Measurements from ENCODE around the gene TMEM219. TPM values are rescaled to one million over a fixed set of nuclear protein-coding genes. Genes with fewer than 3 reads are reported as not detected.

The TMEM219 gene
- polyA plus RNA-seq, 1 donor: 62.2 TPM

DNA sequence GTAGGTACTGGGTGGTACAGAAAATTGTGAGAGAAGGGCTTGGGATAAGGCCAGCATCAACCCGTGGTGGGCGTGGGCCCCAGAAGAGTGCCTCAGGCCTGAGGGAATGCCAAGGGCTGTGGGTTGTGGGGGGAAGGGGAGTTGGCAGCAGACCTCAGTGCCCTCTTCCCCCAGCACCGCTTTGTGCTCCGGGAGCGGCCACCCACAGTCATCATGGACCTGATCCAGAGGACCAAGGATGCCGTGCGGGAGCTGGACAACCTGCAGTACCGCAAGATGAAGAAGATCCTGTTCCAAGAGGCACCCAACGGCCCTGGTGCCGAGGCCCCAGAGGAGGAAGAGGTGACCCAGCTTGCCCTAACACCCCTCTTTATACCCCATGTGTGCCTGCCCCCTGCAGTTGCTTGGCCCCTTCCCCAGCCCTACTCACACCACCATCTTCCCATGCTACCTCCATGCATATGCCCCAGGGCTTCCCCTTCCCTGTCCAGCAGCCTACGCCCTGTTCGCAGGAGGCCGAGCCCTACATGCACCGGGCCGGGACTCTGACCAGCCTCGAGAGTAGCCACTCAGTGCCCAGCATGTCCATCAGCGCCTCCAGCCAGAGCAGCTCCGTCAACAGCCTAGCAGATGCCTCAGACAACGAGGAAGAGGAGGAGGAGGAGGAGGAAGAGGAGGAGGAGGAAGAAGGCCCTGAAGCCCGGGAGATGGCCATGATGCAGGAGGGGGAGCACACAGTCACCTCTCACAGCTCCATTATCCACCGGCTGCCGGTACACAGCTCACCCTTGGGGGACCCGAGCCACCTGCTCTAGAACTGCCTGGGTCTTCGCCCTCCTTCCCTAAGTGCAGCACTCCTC, 20.9 kb downstream of the TMEM219 start:
- DNase-seq (ENCODE audit: low read depth): no peak

DNA sequence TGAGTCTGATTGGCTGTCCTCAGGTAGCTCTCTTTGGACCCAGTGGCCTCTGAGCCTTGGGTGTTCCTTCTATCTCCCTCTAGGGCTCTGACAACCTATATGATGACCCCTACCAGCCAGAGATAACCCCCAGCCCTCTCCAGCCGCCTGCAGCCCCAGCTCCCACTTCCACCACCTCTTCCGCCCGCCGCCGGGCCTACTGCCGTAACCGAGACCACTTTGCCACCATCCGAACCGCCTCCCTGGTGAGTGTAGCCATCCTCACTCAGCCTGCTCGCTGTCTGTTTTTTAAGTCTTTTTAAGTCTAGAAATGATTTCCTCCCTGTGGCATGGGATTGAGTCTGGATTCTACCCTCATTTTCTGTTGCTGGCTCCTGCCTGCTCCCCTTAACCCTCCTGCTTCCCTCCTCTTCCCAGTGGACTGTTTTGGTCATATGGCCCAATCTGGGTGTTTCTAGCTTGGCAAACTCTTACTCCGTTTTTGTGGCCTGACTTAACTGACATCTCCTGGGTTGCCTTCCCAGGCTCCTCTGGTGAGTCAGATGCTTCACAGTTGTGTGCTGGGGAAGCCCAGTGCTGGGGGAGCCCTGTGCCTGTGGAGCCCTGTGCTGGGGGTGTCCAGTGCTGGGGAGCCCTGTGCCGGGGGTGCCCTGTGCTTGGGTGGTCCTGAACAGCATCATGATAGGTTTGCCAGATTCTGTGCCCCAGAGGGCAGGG, 21.7 kb downstream of the TMEM219 start:
- no peak for DNase-seq (ENCODE audit: low read depth)

DNA sequence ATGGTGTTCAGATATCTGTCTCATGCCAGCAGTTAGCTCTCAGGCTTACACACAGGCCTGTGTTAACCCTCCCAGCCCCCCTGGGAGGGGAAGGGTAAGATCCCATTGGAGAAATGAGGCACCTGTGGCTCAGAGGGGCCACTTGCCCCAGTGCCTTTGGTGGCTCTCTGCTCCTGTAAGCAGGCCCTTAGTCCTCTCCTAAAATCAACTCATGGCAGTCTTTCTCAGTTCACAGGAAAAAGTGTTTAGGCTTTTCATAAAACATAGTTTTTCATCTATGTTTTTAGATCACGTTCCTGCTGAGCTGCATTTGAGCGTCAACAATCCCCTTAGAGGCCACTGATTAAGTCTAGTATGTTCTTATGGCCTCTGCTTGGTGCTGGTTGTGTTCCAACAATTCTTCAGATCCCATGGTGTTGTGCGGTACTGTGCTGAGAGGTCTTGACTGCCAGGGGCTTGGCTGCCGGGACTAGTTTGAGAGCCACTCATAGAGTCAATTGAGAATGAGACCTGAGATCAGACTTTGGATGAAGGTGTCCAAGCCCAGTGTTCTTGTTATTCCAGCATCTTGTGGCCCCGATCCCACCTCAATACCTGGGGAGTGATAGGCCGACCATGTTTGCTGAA, 22.4 kb downstream of the TMEM219 start:
- no peak for DNase-seq (ENCODE audit: low read depth)

DNA sequence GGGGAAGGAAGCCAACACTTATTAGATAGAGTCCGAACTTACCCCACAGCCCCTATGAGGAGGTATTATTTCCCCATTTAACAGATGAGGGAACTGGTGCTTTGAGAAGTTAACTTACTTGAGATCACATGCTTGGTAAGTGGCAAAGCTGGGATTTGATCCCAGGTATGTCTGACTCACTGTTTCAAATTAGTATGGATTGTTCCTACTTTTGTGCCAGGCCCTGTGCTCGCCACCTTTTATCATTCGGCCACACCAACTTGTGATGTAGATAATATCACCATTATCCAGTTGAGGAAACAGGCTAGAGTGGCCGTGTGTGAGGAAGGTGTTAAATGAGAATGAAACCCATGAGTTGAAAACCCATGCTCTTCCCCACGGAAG, 22.9 kb downstream of the TMEM219 start:
- no peak for DNase-seq (ENCODE audit: low read depth)

DNA sequence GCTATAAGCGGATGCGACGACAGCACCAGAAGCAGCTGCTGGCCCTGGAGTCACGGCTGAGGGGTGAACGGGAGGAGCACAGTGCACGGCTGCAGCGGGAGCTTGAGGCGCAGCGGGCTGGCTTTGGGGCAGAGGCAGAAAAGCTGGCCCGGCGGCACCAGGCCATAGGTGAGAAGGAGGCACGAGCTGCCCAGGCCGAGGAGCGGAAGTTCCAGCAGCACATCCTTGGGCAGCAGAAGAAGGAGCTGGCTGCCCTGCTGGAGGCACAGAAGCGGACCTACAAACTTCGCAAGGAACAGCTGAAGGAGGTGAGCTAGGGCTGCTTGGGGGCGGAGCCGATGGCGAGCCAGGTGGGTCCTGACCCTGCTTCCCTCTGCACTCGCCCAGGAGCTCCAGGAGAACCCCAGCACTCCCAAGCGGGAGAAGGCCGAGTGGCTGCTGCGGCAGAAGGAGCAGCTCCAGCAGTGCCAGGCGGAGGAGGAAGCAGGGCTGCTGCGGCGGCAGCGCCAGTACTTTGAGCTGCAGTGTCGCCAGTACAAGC, 23.5 kb downstream of the TMEM219 start:
- DNase-seq (ENCODE audit: low read depth): no peak

DNA sequence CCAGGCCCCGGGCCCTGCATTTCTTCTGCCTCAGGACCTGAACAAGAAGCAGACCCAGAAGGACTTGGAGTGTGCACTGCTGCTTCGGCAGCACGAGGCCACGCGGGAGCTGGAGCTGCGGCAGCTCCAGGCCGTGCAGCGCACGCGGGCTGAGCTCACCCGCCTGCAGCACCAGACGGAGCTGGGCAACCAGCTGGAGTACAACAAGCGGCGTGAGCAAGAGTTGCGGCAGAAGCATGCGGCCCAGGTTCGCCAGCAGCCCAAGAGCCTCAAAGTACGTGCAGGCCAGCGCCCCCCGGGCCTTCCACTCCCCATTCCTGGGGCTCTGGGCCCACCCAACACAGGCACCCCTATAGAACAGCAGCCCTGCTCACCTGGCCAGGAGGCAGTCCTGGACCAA, 24.4 kb downstream of the TMEM219 start:
- DNase-seq (ENCODE audit: low read depth): no peak

DNA sequence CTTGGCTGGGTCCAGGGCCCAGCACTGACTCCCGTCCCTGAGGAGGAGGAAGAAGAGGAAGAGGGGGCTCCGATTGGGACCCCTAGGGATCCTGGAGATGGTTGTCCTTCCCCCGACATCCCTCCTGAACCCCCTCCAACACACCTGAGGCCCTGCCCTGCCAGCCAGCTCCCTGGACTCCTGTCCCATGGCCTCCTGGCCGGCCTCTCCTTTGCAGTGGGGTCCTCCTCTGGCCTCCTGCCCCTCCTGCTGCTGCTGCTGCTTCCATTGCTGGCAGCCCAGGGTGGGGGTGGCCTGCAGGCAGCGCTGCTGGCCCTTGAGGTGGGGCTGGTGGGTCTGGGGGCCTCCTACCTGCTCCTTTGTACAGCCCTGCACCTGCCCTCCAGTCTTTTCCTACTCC, 25.1 kb downstream of the TMEM219 start:
- no peak for DNase-seq (ENCODE audit: low read depth)

DNA sequence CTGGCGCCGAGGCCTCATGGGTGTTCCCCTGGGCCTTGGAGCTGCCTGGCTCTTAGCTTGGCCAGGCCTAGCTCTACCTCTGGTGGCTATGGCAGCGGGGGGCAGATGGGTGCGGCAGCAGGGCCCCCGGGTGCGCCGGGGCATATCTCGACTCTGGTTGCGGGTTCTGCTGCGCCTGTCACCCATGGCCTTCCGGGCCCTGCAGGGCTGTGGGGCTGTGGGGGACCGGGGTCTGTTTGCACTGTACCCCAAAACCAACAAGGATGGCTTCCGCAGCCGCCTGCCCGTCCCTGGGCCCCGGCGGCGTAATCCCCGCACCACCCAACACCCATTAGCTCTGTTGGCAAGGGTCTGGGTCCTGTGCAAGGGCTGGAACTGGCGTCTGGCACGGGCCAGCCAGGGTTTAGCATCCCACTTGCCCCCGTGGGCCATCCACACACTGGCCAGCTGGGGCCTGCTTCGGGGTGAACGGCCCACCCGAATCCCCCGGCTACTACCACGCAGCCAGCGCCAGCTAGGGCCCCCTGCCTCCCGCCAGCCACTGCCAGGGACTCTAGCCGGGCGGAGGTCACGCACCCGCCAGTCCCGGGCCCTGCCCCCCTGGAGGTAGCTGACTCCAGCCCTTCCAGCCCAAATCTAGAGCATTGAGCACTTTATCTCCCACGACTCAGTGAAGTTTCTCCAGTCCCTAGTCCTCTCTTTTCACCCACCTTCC, 25.6 kb downstream of the TMEM219 start:
- no peak for DNase-seq (ENCODE audit: low read depth)

DNA sequence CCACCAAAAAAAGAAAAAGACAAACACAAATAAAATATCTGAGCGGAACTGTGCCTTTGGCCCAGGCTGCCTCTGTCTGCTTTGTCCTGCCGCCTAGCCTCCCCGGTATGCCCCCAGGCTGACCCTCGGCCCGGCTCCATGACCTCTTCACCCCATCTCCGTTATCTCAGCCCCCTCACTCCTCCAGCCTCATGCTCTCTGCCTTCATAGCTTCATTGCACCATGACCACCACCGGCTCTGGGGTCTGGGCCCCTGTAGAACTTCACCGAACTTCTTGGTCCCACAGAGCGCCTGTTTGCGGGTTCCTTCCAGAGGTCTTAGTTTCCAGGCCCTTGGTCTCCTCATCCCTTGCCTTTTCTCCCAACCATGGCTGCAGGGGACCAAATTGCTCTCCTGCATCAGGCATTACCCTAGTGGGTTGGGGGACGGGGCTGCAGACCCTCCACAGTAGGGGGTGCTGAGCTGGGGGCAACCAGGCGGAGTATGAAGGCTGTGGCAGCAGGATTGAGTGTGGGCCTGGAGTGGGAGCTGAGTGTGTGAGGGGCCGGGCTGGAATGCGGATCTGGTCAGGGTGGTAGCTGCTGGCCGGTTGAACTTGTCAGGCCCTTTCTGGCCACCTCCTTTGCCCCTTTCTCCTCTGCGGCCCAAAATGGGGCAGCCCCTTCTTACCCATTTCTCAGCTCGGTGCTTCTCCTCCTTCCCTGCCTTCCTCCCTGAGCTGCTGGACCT, 26.6 kb downstream of the TMEM219 start:
- no peak for DNase-seq (ENCODE audit: low read depth)

DNA sequence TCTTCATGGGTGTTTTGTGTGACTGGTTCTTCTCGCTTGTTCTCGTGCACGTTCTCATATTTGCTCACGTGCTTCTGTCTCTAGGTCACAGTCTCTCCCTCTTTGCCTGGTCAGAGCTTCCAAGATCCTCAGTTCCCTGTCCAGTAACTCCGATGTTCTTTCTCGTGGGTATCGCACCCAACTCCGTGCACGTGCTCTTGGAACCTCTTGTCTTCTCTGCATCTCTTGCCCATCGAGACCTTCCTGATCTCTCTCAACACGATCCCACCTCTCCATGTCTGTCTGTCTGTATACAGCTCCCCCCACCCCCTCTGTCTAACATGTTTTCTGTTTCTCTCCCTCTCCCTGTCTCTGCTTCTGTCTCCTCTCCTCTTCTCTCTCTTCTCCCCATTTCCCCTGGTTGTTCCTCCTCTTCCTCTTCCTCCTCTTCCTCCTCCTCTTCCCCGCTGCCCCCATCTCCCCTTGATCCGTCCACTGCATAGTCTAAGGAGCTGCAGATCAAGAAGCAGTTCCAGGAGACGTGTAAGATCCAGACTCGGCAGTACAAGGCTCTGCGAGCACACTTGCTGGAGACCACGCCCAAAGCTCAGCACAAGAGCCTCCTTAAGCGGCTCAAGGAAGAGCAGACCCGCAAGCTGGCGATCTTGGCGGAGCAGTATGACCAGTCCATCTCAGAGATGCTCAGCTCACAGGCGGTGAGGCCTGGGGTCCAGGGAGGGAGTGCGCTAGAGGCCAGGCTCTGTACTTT, 27.4 kb downstream of the TMEM219 start:
- no peak for DNase-seq (ENCODE audit: low read depth)

DNA sequence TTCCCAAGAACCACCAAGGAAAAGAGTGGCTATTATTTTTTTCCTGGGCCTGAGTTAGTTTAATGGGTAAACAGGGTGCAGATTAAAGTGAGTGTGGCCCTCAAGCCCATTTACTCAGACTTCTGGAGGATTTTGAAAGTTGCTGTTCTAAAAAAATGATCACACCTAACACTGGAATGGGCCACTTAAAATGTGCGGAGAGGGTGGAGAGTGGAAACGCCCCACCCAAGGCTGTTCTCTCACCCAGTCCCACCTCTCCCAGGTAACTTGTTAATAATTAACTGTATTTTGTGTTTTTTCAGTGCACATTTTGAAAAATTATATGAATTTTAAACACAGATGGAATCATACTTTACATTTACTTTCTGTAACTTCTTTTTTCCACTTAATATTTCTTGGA, 28.2 kb downstream of the TMEM219 start:
- no peak for DNase-seq (ENCODE audit: low read depth)

DNA sequence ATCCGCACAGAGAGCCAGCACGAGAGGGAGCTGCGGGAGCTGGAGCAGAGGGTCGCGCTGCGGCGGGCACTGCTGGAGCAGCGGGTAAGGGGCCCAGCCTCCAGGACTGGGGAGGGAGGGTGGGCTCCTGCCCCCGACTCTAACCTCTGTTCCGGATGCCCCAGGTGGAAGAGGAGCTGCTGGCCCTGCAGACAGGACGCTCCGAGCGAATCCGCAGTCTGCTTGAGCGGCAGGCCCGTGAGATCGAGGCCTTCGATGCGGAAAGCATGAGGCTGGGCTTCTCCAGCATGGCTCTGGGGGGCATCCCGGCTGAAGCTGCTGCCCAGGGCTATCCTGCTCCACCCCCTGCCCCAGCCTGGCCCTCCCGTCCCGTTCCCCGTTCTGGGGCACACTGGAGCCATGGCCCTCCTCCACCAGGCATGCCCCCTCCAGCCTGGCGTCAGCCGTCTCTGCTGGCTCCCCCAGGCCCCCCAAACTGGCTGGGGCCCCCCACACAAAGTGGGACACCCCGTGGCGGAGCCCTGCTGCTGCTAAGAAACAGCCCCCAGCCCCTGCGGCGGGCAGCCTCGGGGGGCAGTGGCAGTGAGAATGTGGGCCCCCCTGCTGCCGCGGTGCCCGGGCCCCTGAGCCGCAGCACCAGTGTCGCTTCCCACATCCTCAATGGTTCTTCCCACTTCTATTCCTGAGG, 29.1 kb downstream of the TMEM219 start:
- no peak for DNase-seq (ENCODE audit: low read depth)

DNA sequence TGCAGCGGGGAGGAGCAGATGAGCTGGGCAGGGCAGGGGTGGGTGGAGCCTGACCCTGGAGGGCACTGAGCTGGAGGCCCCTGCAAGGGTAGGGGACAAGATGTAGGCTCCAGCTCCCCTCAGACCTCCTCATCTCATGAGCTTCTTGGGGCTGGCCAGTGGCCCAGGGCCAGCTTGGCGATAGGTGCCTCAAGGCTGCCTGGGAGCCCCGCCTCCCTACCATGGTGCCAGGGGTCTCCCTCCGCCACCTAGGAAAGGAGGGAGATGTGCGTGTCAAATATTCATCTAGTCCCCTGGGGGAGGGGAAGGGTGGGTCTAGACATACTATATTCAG, 29.7 kb downstream of the TMEM219 start:
- no peak for DNase-seq (ENCODE audit: low read depth)

DNA sequence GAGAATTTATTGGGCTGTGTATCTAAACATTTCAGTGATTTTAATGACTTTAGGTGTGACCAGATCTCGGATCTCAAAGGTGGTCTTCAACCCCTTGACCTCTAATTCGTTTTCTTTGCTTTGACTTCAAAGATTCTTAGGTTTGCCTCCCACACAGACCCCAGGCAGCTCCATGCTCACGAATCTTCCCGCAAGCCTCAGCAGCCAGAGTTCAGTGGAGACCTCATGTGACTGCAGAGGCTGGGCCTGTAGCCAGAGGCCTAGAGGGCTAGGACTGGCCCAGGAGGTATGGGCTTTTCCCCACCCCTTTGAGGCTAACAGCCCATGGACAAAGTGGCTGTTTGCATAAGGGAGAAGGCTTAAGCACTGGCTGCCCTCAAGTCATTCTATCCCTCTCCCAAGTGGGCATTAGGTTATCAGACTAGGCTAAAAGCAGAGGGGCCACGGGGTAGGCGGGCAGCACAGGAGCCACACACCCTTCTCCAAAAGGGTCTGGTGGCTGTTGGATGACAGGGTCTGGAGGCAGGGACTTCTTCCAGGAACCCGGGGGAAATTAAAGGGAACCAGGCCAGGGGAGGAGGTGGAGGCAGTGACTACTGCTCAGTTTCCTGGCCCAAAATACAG, 30.6 kb downstream of the TMEM219 start:
- no peak for DNase-seq (ENCODE audit: low read depth)

DNA sequence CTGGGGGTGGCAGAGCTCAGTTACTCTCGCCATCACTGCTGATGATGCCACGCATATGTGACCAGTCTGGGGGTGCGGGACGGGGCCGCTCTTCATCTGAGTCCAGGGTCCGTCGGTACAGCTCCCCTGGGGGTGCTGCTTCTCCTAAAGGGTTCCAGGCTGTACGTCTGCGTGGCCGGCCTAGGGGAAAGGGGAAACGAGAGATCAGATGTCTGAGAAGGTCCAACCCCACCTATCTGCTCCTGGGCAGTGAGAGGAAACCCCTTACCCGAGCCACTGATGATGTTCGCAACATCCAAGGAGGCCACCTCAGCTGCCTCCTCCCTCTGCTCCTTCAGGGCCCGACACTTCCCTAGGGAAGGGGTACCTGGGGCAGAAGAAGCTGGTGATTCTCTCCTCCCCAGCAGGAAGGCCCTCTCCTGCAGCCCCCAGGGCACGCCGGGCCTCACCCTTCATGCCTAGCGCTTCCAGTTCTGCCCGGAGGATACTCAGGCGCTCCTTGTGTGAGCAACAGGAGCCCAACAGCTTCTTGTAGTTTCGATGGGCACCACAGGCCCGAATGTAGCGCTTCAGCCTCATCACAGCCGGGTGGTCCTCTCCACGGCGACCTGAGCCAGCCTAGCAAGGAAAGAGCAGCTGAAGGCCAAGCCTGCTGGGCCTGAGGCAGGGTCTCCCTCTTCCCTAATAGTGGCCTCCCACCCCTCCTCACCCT, 31.5 kb downstream of the TMEM219 start:
- DNase-seq (ENCODE audit: low read depth): no peak

DNA sequence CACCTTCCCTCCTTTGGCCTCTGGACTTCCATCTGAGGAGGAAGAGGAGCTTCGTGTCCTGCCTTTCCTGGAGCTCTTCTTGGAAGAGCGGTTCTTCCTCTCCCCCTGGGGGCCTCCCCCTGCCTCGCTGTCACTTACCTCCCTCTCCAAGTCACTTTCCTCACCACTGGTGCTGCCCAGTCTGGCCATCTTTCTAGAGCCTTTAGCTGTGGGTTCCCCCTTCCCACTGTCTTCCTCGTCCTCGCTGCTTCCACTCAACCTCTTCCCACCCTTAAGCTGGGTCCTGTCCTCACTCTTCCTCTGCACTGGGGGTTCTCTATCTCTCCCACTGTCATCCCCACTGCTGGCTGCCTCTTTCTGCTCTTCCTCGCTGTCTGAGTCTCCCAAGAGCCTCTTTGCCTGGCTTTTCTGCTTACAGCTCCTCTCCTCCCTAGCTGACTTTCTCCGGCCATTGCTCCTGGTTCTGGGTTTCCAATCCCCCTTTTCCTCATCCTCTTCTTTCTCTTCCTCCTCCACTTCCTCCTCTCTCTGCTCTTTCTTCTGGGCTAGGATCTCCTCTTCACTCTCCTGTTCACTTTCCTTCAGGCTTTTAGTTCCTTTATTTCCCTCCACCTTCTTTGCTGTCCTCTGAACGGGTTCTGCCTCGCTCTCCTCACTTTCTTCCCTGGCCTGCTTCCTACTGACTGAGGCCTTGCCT, 32.2 kb downstream of the TMEM219 start:
- DNase-seq (ENCODE audit: low read depth): no peak

DNA sequence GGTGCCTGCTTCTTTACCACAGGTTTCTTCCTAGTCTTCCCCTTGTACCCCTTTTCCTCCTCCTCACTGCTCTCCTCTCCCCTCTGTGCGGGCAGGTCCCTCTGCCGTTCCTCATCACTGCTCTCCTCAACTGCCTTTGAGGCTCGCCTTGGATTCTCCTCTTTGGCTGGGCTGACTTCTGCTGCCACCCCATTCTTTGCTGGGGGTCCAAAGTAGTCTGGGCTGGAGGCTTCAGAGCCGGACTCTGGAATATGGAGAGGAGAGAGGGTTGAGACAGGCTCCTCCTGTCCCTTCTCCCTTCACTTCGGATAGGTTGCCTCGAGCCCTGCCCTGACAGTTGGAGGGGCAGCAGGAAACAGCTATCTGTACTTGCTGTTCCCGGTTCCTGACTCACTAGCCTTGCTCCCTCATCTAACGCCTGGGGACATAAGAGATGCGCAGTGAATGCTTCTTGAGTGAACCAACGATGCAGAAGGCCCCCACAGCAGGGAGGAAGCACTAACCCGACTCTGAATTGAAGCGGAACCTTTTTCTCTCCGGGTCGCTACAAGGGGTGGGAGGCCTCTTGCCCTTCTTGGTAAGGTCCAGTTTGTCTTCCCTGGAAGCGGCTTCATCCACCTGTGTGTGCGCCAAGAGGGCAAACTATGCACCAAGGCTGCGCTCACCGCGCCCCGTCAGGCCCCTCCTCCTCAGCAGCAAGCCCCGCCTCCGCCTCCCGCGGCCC, 32.9 kb downstream of the TMEM219 start:
- no peak for DNase-seq (ENCODE audit: low read depth)
